Activated T-cell treated with anti-CD3 and anti-CD28 coated beads, Interleukin-2, amount 50 U/mL, for 1 hour (primary cell): ENCODE results near the gene KDM3A.

Experiments used
- DNase-seq: peaks from one replicate; pipeline ENCODE4 v3.0.0-alpha.2; 2020

The KDM3A gene

GRCh38 chr2:86520153-86520552, 79.0 kb downstream of the KDM3A start:
- DNase-seq: no peak

GRCh38 chr2:86521922-86522321, 80.8 kb downstream of the KDM3A start:
- no peak for DNase-seq

- DNase-seq: no peak
Measured at GRCh38 chr2:86522711-86523110, 81.5 kb downstream of the KDM3A start.

- DNase-seq: no peak
Measured at GRCh38 chr2:86523491-86523890, 82.3 kb downstream of the KDM3A start.

GRCh38 chr2:86525421-86526340, 84.5 kb downstream of the KDM3A start:
- DNase-seq: no peak

GRCh38 chr2:86533589-86533988, 92.4 kb downstream of the KDM3A start:
- DNase-seq: no peak

- no peak for DNase-seq
Measured at GRCh38 chr2:86541334-86541733, 100.2 kb downstream of the KDM3A start.
